Hematopoietic multipotent progenitor cell treated with erythropoietin and hydrocortisone succinate and interleukin-3 and kit ligand, for 8 days (in vitro differentiated cells): Measurements from ENCODE around the gene PRMT2.
"Not testable (repeated sequence)": the region's sequence is repeated elsewhere in the genome, so short reads cannot be mapped to it uniquely, and the experiment has no call there.

Source experiments
- DNase-seq: peaks from one replicate; pipeline ENCODE4 v3.0.0-alpha.2; 2015

PRMT2 gene

DNA sequence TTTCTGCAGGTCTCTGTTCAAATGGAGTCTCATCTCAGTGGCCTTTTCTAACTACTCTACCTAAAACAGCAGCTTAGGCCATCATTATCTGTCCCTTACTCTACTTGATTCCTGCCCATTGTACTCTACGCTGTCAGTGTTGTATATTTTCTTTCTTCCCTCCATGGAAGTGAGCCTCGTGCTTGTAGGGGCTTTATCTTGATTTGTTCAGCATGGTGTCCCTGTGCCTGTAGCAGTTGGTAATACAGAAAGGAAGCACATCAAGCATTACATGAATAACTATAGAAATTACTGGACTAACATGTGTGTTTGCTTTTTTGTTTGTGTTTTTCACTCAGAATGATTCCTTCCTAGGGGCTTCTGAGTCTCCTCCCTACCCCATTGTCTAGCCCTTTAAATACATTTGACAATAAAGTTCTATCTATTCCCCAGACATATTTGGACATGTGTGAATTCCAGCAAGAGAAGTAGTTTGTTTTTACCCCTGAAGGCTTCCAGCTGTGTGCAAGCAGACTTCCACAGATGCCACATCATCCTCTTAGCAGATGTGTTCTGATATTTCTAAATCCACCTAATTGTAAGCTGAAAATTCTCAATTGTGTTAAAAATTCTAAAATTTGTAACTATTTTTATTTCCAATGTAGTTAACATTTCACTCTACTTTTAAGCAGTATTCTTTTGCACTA, 40.3 kb downstream of the PRMT2 start:
- no peak for DNase-seq

DNA sequence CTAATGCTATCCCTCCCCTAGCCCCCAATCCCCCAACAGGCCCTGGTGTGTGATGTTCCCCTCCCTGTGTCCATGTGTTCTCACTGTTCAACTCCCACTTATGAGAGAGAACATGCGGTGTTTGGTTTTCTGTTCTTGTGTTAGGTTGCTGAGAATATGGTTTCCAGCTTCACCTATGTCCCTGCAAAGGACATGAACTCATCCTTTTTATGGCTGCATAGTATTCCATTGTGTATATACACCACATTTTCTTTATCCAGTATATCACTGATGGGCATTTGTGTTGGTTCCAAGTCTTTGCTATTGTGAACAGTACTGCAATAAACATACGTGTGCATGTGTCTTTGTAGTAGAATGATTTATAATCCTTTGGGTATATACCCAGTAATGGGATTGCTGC, 41.1 kb downstream of the PRMT2 start:
- DNase-seq: not testable (repeated sequence)

DNA sequence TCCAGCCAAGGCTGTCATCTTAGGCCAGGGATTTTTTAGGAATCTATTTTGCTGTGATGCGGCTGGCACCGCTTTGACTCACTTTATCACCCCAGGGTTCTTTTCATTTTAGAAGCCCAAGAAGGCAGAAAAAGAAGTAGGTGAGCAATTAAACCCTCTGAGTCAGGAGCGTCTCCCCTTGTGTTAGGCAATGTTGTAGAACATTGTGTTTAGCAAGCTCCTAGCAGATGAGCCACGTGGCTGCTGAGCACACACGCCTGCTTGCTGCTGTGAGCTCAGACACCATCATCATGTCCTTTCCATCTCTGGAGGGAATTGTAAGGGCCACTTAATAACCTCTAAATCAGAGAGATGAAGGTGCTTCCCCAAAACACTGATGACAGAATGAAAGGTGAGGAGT, 46.1 kb downstream of the PRMT2 start:
- not testable (repeated sequence) for DNase-seq

DNA sequence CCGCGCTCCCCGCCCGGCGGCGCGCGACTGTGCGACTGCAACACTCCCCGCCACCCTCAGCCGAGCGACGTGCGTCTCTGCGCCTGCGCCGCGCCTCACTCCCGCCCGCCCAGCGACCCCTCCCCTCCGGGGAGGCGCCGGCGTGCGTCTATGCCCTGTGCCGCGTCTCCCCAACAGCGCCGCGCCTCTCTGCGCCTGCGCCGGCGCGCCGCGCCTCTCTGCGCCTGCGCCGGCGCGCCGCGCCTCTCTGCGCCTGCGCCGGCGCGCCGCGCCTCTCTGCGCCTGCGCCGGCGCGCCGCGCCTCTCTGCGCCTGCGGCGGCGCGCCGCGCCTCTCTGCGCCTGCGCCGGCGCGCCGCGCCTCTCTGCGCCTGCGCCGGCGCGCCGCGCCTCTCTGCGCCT, 63.2 kb downstream of the PRMT2 start:
- not testable (repeated sequence) for DNase-seq

DNA sequence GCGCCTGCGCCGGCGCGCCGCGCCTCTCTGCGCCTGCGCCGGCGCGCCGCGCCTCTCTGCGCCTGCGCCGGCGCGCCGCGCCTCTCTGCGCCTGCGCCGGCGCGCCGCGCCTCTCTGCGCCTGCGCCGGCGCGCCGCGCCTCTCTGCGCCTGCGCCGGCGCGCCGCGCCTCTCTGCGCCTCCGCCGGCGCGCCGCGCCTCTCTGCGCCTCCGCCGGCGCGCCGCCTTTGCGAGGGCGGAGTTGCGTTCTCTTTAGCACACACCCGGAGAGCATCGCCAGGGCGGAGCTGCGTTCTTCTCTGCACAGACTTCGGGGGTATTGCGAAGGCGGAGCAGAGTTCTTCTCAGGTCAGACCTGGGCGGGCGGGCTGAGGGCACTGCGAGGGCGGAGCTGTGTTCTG, 63.6 kb downstream of the PRMT2 start:
- not testable (repeated sequence) for DNase-seq
